Body of pancreas (tissue), 4 donors: ENCODE results near the gene GOLPH3.

Experiments used
- POLR2A ChIP-seq, 3 donors: fragments of 450-650 bp; IDR thresholded peaks; one replicate each; pipeline ENCODE4 v1.6.1; 2016; ENCODE audit warnings: antibody characterized with exemption in 3 of 3, mild to moderate bottlenecking in 2 of 3
- TF ChIP-seq, protein P1 (sequence below), 7 experiments: fragments of 450-650 bp in 4 of 7; fragments of 200-600 bp in 3 of 7; sonication (generic) in 3 of 7; IDR thresholded peaks; one replicate each; pipeline ENCODE4 v1.5.1; 2016 to 2019; ENCODE audit warnings: antibody characterized with exemption in 7 of 7

DNA sequence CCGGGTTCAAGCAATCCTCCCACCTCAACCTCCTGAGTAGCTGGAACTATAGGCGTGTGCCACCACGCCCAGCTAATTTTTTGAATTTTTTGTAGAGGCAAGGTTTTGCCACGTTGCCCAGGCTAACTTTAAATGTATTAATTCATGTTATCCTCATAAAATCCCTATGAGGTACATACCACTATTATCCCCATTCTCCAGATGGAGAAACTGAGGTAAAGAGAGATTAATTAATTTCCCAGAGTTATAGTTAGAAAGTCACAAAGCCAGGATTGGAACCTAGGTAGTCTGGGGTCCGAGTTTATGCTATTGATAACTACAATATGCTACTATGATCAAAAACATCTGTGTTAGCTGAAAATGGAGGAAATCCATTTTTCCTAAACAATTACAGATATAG, 31.9 kb upstream of the GOLPH3 start:
- TF ChIP-seq, protein P1, sequence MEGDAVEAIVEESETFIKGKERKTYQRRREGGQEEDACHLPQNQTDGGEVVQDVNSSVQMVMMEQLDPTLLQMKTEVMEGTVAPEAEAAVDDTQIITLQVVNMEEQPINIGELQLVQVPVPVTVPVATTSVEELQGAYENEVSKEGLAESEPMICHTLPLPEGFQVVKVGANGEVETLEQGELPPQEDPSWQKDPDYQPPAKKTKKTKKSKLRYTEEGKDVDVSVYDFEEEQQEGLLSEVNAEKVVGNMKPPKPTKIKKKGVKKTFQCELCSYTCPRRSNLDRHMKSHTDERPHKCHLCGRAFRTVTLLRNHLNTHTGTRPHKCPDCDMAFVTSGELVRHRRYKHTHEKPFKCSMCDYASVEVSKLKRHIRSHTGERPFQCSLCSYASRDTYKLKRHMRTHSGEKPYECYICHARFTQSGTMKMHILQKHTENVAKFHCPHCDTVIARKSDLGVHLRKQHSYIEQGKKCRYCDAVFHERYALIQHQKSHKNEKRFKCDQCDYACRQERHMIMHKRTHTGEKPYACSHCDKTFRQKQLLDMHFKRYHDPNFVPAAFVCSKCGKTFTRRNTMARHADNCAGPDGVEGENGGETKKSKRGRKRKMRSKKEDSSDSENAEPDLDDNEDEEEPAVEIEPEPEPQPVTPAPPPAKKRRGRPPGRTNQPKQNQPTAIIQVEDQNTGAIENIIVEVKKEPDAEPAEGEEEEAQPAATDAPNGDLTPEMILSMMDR (IDR thresholded peaks at IDR 0.05), result no peak
- no peak for TF ChIP-seq POLR2A (IDR thresholded peaks at IDR 0.05)
